Ishikawa (cell line): Measurements from ENCODE around the gene ZNF215.

Experiments
- CEBPB ChIP-seq: IDR thresholded peaks from 2 replicates; pipeline ENCODE4 v1.6.1; 2012
- CREB1 ChIP-seq: IDR thresholded peaks from 2 replicates; pipeline ENCODE4 v1.6.1; 2012; ENCODE audit warnings: low read depth
- EP300 ChIP-seq: IDR thresholded peaks from 2 replicates; pipeline ENCODE4 v1.6.1; 2012; ENCODE audit warnings: borderline replicate concordance
- FOXM1 ChIP-seq: IDR thresholded peaks from 2 replicates; pipeline ENCODE4 v1.6.1; 2012; ENCODE audit warnings: low read depth, borderline replicate concordance
- RAD21 ChIP-seq: IDR thresholded peaks from 2 replicates; pipeline ENCODE4 v1.6.1; 2012; ENCODE audit warnings: low read depth
- TAF1 ChIP-seq: IDR thresholded peaks from 2 replicates; pipeline ENCODE4 v1.6.1; 2012; ENCODE audit warnings: low read depth, mild to moderate bottlenecking
- TF ChIP-seq, protein P1 (sequence below): IDR thresholded peaks from 2 replicates; pipeline ENCODE4 v1.6.1; 2012; ENCODE audit warnings: low read depth, mild to moderate bottlenecking

DNA sequence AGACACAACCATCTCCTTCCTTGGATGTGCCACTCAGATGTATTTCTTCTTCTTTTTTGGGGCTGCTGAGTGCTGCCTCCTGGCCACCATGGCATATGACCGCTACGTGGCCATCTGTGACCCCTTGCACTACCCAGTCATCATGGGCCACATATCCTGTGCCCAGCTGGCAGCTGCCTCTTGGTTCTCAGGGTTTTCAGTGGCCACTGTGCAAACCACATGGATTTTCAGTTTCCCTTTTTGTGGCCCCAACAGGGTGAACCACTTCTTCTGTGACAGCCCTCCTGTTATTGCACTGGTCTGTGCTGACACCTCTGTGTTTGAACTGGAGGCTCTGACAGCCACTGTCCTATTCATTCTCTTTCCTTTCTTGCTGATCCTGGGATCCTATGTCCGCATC lies 49.3 kb upstream of the ZNF215 start:
- no peak for TF ChIP-seq FOXM1
- TF ChIP-seq CEBPB = no peak
- TF ChIP-seq RAD21 = no peak
- TF ChIP-seq, protein P1, sequence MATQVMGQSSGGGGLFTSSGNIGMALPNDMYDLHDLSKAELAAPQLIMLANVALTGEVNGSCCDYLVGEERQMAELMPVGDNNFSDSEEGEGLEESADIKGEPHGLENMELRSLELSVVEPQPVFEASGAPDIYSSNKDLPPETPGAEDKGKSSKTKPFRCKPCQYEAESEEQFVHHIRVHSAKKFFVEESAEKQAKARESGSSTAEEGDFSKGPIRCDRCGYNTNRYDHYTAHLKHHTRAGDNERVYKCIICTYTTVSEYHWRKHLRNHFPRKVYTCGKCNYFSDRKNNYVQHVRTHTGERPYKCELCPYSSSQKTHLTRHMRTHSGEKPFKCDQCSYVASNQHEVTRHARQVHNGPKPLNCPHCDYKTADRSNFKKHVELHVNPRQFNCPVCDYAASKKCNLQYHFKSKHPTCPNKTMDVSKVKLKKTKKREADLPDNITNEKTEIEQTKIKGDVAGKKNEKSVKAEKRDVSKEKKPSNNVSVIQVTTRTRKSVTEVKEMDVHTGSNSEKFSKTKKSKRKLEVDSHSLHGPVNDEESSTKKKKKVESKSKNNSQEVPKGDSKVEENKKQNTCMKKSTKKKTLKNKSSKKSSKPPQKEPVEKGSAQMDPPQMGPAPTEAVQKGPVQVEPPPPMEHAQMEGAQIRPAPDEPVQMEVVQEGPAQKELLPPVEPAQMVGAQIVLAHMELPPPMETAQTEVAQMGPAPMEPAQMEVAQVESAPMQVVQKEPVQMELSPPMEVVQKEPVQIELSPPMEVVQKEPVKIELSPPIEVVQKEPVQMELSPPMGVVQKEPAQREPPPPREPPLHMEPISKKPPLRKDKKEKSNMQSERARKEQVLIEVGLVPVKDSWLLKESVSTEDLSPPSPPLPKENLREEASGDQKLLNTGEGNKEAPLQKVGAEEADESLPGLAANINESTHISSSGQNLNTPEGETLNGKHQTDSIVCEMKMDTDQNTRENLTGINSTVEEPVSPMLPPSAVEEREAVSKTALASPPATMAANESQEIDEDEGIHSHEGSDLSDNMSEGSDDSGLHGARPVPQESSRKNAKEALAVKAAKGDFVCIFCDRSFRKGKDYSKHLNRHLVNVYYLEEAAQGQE = no peak
- TF ChIP-seq CREB1 = no peak
- TF ChIP-seq EP300 = no peak
- TF ChIP-seq TAF1 = no peak
